Measurements from ENCODE around the gene COL18A1. TPM values are rescaled to one million over a fixed set of nuclear protein-coding genes. Genes with fewer than 3 reads are reported as not detected.

Gene COL18A1
- total and polyA plus RNA-seq, 9 of the 15 experiments (the other 6 are each of a cell fraction or from before 2014, with no cell fraction given) = 0.14 to 16.4 (median 2.0) TPM

GRCh38 chr21:45427331-45428271 lies 22.6 kb downstream of the COL18A1 start (continued):
- TF ChIP-seq SPI1 (IDR thresholded peaks at IDR 0.05; ENCODE audit: borderline replicate concordance, low read depth, low read length) = 0 out of 2 replicates have a peak, but pooled peaks have one; percentile 17
- no peak for TF ChIP-seq LCOR (CRISPR knock-in tag; IDR thresholded peaks at IDR 0.05)
- TF ChIP-seq, protein P1, sequence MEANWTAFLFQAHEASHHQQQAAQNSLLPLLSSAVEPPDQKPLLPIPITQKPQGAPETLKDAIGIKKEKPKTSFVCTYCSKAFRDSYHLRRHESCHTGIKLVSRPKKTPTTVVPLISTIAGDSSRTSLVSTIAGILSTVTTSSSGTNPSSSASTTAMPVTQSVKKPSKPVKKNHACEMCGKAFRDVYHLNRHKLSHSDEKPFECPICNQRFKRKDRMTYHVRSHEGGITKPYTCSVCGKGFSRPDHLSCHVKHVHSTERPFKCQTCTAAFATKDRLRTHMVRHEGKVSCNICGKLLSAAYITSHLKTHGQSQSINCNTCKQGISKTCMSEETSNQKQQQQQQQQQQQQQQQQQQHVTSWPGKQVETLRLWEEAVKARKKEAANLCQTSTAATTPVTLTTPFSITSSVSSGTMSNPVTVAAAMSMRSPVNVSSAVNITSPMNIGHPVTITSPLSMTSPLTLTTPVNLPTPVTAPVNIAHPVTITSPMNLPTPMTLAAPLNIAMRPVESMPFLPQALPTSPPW (CRISPR knock-in tag; IDR thresholded peaks at IDR 0.05) = peak; percentile 60
- TF ChIP-seq JUN (IDR thresholded peaks at IDR 0.05; ENCODE audit: borderline replicate concordance, low read depth, low read length) = peak; percentile 97
- no peak for TF ChIP-seq JUN (CRISPR knock-in tag; IDR thresholded peaks at IDR 0.05; ENCODE audit: borderline replicate concordance)
- peak; percentile 20; a peak in 1 of 4 replicates for TF ChIP-seq FOXK2 (conservative IDR thresholded peaks at IDR 0.05 in 1 of 2, IDR thresholded peaks at IDR 0.05 in 1 of 2; ENCODE audit: low read depth in 2 of 2)
- TF ChIP-seq ZNF23 (CRISPR knock-in tag; IDR thresholded peaks at IDR 0.05) = no peak
- TF ChIP-seq HNRNPUL1 (IDR thresholded peaks at IDR 0.05; ENCODE audit: low read length) = no peak
- no peak for TF ChIP-seq KAT7 (CRISPR knock-in tag; IDR thresholded peaks at IDR 0.05; ENCODE audit: borderline replicate concordance)
- peak; percentile 62 for TF ChIP-seq CREM (IDR thresholded peaks at IDR 0.05; ENCODE audit: low read depth)
- peak; percentile 62 for TF ChIP-seq BCOR (IDR thresholded peaks at IDR 0.05)
- no peak for TF ChIP-seq ZNF384 (IDR thresholded peaks at IDR 0.05; ENCODE audit: low read depth, low read length)
- peak; percentile 79; the same call in 1 of the 2 replicates for TF ChIP-seq ZBTB7A (IDR thresholded peaks at IDR 0.05; ENCODE audit: borderline replicate concordance, control insufficient read depth, low read depth, low read length)
- TF ChIP-seq, protein P2, sequence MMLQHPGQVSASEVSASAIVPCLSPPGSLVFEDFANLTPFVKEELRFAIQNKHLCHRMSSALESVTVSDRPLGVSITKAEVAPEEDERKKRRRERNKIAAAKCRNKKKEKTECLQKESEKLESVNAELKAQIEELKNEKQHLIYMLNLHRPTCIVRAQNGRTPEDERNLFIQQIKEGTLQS (IDR thresholded peaks at IDR 0.05) = peak; percentile 97
- TF ChIP-seq, protein P2 (CRISPR knock-in tag; conservative IDR thresholded peaks at IDR 0.05) = peak; percentile 63; the same call in 1 of the 2 replicates
- peak; percentile 48; the same call in 1 of the 2 replicates for TF ChIP-seq CREB1 (IDR thresholded peaks at IDR 0.05)
- peak; percentile 58; the same call in 1 of the 2 replicates for TF ChIP-seq CREB1 (CRISPR knock-in tag; IDR thresholded peaks at IDR 0.05)
- TF ChIP-seq, protein P3, sequence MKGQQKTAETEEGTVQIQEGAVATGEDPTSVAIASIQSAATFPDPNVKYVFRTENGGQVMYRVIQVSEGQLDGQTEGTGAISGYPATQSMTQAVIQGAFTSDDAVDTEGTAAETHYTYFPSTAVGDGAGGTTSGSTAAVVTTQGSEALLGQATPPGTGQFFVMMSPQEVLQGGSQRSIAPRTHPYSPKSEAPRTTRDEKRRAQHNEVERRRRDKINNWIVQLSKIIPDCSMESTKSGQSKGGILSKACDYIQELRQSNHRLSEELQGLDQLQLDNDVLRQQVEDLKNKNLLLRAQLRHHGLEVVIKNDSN (CRISPR knock-in tag; IDR thresholded peaks at IDR 0.05) = peak; percentile 91
- peak; percentile 75 for TF ChIP-seq ZNF436 (CRISPR knock-in tag; IDR thresholded peaks at IDR 0.05)
- peak; percentile 49; the same call in 1 of the 2 replicates for TF ChIP-seq GABPB1 (CRISPR knock-in tag; IDR thresholded peaks at IDR 0.05)
- peak; percentile 77 for TF ChIP-seq ARID1B (IDR thresholded peaks at IDR 0.05)
- TF ChIP-seq SFPQ (IDR thresholded peaks at IDR 0.05; ENCODE audit: low read depth, low read length) = no peak
- peak; percentile 31 for TF ChIP-seq KDM5B (IDR thresholded peaks at IDR 0.05; ENCODE audit: insufficient replicate concordance, low read depth, low read length)
